ENCODE results near the gene NOL4L.

The NOL4L gene

GRCh38 chr20:32521780-32522525 lies 63.2 kb downstream of the NOL4L start:
- no peak for FAIRE-seq

DNA sequence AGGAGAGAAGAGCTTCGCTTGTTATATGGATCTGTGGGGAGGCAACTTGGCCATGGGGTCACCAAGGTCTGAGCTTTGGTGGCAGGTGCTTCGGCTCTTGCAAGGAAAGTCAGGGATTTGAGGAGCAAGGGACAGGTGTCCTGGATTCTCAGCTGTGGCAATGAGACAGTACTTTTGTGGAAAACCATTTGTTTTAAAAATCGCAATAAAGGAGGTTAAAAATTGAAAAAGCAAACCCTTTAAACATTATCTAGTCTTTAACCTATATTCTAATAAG lies 64.3 kb downstream of the NOL4L start:
- no peak for FAIRE-seq

DNA sequence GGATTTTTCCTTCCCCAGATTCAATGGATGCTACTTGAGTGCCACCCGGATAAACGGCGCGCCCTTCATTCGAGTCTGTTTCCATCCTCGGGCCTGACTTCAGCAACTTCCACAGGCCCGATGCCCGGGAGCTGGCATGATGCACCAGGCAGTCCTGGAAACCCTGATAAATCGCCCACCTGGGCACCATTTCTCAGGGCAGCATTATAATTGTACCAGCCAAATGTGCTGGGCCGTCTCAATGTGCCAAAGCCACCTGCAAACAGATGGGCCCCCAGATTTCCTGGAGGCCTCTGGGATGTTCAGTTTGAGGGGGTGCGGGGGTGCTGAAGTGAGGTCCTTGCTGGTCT lies 65.8 kb downstream of the NOL4L start:
- FAIRE-seq: no peak

DNA sequence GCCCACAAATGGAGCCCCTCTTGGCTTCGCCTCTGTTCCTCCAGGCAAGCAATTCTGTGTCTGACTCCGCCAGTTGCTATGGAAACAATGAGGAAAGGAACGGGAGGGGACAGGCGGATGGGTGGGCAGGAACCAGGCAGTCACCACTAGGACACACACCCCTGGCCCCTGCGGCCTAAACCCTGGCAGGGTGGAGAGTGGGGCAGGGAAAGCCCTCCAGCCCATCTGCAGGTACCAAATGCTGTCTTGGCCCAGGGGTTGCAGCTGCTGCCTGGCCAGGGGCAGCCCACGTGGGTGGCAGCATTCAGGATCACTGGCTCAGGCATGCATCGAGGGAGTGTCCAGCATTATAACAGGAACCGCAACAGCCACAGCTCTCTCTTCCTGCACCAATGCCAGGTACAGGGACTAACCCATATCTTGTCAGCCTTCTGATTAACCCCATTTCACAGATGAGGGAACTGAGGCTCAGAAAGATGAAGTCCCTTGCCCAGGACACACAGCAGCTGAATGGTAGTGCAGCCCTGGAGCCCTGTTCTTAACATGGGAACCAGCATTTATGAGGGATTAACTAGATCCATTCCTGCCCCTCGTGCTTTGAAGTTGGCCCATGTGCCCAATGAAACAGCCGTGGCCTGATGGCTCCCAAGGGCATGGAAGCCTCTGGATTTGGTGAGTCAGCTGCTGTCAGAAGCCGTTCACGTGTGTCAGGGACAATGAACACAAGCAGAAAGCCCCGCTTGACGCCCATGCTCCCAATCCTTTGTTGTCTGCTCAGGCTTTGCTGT lies 66.3 kb downstream of the NOL4L start:
- no peak for FAIRE-seq

DNA sequence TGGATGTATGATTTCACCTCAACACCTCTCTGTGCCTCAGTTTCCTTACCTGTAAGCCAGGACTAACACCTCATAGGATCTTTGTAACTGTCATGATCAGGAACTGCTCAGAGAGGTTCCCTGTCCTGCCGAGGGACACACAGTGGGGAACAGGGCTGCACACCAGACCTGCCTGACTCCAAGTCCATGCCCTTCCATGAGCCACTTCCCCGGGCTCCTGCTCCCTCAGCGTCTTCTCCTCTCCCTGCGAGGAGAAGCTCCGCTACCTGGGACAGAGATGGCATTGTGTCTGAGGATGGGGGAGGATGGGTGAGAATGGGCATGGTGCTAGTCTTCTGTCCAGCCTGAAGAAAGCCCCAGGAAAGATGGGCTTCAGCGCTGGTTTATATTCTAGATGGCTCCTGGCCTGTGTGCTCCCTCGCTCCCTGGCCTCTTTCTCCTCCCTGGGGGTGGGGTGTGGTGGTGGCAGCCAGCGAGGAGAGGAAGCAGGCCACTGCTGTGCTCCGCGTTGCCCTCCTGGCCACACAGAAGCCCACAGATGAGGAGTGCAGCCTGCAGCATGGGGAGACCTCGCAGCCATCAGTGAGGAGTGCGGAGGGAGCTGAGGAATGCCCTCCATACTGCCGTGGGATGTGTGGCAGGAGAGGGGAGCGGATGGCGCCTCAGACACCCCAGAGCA lies 67.1 kb downstream of the NOL4L start:
- no peak for FAIRE-seq

DNA sequence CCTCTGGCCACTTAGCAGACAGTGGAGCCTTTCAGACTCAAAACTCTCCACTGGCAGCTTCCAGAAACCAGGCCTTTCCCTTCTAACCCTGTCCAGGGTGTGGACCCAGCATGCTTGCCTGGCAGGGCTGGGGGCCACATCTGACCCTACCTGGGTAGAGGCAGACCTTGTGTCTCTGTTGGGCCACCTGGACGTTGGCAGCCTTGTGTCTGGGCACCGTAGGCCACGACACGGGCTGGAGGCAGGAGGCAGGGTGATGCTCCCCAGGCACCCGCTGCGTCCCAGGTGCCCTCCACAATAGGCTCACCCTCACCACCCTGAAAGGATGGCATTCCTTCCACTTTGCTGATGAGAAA lies 67.6 kb downstream of the NOL4L start:
- no peak for FAIRE-seq

GRCh38 chr20:32516583-32517517 lies 68.3 kb downstream of the NOL4L start:
- FAIRE-seq: no peak

DNA sequence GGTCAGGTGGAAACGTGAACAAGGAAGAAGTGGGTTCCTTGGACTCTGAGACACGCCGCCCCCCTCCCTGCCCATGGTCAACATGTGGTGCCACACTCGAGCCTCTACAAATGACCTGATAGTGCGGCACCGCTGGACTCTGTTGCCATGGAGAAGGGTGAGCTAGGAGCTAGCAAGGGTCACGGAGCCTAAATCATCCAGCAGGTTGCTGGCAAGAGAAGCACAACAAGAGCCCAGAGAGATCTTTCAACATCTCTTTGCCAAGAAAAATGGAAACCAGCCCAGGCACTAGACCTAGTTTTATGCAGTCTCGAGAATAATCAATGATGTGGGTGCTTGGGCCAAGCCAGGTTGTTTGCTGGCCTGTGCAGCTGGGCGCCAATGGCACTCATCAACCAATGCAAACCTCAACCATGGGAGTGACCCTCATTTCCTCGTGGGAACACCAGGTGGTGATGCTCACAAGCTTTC lies 69.5 kb downstream of the NOL4L start:
- no peak for FAIRE-seq

DNA sequence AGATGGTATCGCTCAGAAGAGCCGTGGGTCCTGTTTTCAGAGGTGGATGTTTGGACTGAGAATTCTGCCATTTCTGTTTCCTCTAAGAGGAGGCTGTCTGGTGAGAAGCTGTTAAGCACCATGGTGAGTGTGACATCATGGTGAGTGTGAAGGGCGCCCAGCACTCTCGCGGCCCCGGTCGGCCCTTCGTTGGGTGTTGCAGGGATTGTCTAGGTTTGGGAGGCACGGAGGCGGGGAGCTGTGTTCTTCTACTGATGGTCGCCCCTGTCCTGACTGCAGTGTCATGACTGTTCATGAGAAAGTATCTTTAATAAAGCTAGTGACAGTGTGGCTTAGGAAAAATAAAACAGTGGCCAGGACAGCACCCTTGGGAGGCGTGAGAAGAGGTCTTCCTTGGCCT lies 70.4 kb downstream of the NOL4L start:
- no peak for FAIRE-seq

GRCh38 chr20:32513031-32513866 lies 71.9 kb downstream of the NOL4L start:
- FAIRE-seq: no peak

GRCh38 chr20:32512047-32512385 lies 73.1 kb downstream of the NOL4L start:
- FAIRE-seq: no peak

GRCh38 chr20:32511358-32512046 lies 73.6 kb downstream of the NOL4L start:
- no peak for FAIRE-seq

DNA sequence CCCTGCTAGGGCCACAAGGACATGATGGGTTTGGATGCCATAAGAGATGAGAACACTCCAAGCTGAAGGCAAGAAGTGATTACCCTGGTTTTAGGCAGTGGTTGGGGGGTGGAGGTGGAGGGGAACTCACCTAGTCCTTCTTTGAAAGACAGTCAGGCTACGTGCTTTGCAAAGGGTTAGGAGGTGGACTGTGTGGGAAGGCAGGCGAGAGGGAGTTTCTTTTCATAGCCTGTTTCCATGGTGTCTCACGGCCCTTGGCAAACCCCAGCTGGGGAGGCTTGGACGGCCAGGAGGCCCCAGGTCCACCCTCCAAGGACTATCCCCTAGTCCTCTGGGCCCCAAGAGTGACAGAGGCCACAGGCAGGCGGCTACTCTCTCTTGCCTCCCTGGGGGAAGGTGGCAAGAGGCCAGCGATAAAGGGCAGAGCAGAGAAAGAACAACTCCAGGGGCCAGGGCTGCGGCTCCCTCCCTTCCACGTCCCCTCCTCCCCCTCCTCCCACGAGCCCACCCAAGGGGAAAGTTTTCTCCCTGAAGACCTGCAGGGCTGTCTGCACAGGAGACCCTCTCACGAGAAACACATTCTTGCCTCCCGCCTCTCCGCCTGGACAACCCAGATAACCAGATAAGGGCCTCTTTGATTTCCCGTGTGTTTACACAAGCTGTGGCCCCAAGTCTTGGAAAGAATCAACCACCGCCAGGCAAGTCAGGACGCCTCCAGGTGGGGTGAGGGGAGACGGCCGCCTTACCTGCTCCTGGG lies 74.4 kb downstream of the NOL4L start:
- FAIRE-seq: no peak

- no peak for FAIRE-seq
These were observed 75.0 kb downstream of the NOL4L start for GRCh38 chr20:32510120-32510600.

DNA sequence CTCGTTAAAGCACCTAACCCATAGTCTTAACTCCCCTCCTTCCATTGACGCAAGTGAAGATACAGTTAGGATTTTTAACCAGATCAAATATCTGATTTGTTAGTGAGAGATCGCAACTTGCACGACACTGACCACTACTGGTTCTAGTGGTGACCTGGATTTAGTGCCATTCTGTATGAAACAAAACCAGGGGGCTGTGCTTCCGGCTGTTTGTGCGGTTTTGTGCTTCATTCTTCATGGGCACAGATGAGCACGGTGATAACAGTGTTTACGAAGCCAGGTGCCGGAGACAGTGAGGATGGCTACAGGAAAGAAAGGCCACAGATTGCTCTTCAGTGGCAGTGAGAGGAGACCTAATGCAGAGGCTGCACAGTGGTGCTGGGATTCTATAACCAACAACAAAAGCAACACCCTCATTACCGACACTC lies 75.5 kb downstream of the NOL4L start:
- FAIRE-seq: no peak

DNA sequence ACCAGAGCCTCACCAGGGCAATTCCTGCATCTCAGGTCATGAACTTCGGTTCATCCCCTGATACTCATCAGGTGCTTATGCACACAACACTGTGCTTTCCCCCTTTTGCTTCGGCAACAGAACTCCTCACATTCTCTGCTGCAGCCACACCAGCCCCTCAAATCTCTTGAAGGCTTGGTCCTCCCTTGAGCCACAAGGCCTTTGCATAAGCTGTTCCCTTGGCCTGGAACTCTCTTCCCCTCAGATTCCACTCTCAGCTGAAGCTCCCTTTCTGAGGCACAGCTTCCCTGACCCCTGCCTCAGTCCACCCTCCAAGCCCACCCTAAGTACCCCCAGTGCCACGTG lies 76.4 kb downstream of the NOL4L start:
- FAIRE-seq: no peak

DNA sequence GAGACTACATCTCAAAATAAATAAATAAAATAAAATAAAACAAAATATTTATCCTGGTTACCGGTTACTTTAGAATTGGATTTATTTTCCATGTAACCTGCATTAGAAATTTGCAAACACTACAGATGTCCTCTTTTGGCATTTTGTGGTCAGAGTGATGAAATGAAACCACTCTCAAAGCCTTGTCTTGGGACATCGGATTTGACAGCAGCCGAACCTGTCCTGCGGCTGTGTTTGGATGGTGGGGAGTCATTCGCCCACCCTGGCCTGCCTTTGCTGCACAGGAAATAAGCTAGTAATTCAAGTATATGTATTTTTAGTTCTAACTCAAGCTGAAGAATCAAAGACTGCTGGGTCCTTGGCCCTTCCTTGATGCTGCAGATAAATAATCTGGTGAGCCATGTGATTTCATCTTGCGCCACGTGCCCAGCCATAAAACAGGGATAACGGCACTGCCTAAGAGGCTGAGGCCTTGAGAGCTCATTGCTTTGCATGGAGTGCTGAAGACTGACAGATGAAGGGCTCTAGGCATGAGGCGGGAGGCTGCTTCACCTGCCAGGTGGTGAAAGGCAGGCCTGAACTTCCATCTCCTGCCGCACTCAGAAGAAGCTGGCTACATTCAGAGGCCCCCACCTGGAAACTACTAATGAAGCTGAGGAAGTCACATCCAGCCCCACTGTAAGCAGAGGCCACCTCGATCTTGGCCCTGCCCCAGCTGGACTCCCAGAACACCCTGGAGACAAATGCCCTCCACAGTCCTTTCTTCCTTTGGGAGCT lies 76.9 kb downstream of the NOL4L start:
- no peak for FAIRE-seq

- no peak for FAIRE-seq
These were observed 78.4 kb downstream of the NOL4L start for GRCh38 chr20:32506721-32507120.

- no peak for FAIRE-seq
These were observed 79.2 kb downstream of the NOL4L start for GRCh38 chr20:32505723-32506473.

All from TTC549 (cell line).